HG03103 (cell line): ENCODE data around the gene ATL1.
"Not testable (repeated sequence)": the region's sequence is repeated elsewhere in the genome, so short reads cannot be mapped to it uniquely, and the experiment has no call there.

Experiments
- ATAC-seq: cut with Tn5 transposase; IDR thresholded peaks from one replicate; pipeline ENCODE4 v1.9.1; 2021; ENCODE audit warnings: low read depth; ENCODE audit not compliant: unreplicated experiment

ATL1 gene

DNA sequence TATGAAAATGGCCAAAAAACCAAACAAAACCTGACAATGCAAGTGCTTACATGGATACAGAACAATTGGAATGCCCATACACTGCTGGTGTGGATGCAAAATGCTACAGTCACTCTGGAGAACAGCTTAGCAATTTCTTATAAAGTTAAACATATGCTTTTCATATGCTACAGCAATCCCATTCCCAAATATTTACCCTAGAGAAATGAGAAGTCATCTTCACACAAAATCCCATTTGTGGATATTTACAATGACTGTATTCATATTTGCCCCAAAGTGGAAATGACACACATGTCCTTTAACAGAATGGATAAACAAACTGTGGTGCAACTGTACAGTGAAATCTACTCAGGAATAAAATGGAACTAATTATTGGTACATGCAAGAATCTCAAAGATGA lies 87.8 kb downstream of the ATL1 start:
- ATAC-seq, result no peak

DNA sequence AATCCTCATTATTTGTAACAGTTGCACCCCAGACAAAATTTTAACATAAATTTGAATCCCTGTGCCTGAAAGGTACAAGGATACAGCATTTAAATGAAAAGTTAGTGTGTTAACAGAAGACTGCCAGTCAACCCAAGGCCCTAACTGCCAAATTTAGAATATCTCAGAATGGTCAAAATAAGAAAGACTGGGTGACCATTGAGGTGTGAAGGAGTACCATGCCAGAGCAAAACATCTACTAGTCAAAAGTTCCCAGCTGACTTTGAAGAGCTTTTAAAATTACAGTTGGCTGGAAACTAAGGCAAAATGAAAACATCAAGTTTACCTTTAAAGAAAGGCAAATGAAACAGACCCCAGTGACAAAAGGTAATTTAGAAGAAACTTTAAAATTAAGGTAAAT lies 89.7 kb downstream of the ATL1 start:
- no peak for ATAC-seq

DNA sequence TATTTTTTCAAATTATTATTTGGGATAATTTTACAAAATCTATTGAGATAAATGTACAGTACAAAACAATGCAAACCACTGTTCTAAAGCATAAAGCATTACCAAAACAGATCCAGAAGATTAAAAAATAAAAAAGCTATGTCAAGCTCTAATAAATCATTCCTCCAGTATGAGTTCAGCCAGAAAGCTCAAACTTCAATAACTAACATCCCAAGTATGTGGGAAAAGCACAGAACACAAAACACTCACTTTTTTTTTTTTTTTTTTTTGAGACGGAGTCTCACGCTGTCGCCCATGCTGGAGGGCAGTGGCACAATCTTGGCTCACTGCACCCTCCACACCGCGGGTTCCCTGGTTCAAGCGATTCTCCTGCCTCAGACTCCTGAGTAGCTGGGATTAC lies 96.8 kb downstream of the ATL1 start:
- ATAC-seq, result no peak

DNA sequence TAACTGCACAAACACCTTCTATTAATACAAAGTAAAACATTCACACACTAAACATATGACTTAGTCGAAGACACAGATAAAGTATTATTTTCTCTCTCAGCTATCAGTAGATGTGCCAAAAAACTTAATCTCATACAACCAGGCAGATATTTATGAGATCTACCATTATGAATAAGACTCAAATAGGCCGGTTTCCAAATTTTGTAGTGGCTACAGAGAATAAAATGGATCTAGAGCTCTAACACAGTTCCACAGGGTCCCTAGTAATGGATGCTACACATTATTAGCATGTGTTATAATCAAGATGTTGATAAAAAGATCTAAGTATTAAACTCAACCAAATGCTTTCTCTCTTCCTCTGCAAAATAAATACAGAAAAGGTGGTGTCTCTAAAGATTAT lies 97.8 kb downstream of the ATL1 start:
- no peak for ATAC-seq

DNA sequence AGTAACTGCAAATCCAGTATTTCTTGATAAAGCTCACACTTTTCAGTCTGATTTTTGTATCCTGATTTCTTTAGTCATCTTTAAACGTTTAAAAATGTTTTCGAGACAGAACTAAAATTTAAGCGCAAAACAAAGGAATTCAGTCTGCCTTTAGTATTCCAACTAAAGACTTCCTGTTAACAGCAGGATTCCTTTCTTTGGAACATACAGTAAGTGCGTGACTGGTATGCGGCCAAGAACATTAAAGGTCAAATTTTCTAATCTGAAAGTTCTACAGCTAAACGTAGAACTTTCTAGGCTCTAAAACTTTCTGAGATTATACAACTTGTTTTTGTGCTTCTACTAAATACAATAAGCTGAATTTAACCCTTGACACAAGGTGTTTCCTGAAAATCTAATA lies 98.3 kb downstream of the ATL1 start:
- ATAC-seq, result no peak

DNA sequence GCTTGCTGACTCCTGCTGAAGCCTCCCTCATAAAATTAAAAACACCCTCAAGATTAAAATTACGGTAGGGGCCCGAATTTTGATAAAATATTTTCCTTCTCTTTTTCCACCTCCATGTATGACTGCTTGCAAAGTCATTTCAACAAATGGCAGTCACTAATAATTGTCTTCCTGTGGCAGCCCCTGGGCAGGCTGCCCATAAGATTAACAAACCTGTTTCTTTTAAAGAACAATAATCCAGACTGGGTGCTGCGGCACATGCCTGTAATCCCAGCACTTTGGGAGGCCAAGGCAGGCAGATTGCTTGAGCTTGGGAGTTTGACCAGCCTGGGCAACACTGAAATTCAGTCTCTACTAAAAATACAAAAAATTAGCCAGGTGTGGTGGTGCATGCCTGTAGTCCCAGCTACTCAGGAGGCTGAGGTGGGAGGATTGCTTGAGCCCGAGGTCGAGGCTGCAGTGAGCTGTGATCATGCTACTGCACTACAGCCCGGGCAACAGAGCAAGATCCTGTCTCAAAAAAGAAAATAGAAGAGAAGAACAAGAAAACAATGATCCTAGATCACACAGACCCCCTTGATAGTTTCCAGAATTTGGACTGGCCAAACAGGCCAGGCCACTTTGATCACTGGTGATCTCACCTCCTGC lies 99.5 kb downstream of the ATL1 start:
- ATAC-seq, result no peak

DNA sequence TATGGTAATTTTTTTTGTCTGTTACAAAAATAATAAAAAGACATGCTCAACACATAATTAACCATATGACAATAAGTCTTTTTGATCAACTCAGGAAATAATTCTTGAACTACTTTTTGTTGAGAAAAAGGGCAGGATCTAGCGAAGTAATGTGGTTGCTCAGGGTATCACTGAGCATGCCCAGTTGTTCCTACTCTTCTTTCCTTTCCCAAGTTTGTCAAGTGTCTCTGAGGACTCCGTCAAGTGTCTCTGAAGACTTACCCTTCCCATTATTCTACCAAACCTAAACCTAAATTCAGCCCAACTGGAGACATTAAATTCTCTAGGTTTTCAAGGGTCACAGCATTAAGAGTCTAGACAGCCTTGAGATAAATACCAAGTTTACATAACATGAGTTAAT lies 104.6 kb downstream of the ATL1 start:
- not testable (repeated sequence) for ATAC-seq

DNA sequence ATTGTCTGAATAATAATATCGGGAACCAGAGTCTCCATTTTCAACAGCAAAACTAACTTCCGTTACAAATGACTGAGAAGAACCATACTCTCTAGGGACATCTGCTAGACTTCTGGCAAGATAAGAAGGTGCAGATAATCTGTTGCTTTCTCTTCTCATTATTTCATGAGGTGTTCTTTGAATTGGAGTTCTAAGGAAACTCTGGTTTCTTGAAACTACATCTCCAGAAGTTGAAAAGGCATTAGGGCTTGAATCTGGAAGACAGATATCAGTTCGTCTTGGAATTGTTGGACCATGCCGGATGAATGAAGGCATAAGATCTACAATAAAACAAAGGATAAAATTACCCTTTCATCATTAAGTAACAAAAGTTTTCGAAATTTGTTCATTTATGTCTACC lies 105.4 kb downstream of the ATL1 start:
- not testable (repeated sequence) for ATAC-seq

DNA sequence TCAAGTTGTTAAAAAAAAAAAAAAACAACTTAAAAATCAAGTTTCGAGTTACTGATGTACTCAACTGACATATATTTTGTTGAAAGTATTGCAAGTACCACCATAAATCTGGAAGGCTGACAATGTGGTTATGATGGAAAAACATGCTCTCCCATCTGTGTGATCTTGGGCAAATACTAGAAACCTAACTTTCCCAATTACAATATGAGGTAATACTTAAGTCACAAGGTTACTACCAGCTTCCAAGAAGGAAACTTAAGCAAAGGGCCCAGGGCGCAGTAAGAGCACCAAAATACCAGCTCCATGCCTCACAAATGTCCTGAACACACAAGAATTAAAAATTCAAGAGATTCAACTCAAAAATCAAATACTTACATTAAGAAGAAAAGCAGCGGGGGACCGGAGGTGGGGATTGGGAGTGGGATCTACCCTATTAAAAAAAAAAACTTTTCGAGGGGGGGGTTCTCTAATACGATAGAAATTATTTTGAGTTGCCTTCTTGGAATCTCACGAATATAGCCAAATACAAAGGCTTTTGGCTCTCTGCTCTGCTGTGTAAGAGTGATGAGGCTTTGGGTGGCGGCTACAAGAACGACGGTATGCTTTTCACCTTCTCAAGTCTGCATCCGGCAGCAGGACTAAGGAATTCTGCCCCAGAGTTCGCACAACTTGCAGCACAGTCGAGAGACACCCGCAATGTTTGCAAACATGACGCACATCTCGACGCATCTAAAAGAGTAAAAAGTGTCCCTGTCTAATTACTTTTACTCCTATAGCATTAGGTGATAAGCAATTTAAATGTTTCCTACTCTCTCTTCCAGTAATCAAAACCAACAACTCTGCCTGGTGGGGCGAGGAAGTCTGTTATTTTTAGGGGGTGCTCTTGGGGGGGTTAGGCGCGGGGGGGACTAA lies 107.1 kb downstream of the ATL1 start:
- ATAC-seq, result no peak

DNA sequence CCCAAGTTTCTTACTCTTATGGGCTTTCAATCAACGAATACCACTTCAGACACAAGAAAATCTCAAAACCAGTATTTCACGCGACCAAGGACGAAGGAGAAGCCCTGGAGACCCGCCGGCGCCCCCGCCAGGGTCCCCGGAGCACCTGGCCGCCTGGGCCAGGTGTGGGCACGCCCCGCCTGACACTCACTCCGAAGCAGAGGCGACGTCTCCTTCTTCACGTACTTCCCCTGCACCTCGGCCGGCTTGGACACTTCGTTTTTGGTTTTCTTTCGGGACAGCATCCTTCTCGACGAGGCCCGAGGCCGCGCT lies 107.7 kb downstream of the ATL1 start:
- ATAC-seq, result peak; percentile 33

DNA sequence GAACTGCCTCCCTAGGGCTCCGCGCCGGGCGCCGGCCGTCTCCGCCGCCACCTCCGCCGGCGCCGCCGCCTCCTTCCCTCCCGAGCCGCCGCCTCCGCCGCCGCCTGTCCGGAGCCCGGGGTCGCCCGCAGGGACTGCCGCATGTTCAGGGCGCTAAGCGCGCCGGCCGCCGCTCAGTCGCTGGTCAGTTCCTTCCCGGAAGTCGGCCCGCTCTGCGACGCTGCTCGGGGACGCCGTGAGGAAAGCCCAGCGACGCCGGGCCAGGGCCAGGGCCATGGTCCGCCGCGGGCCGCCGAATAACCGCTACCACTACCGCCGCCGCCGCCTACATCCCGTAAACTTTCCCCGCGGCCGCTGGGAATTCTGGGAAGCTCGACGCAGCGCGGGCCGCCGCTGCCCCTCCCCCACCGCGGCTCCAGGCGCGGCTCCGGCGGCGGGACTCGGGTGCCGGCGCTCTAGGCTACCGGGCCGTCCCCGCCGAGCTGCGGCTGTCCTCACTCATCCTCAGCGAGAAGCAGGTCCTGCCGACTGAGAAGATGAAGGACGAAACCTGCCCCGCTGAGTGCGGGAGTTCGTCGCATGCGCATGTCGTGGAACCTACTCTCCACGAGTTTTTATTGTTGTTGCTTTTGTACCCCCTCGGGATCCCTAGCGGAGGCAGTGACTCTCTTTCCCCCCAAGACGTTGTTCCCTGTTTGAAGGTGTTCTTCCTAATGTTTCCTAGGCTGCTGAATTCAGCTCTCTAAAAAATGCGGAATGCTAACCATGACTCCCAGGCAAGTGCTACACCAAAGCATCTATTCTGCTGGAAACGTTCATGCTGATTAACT lies 108.3 kb downstream of the ATL1 start, which contains the start of gene SAV1:
Gene SAV1 (minus strand): TSS at position 311 of the 830 bp plus-strand sequence. CDS start 339 bp downstream, outside the sequence.
- ATAC-seq, result peak; percentile 44

DNA sequence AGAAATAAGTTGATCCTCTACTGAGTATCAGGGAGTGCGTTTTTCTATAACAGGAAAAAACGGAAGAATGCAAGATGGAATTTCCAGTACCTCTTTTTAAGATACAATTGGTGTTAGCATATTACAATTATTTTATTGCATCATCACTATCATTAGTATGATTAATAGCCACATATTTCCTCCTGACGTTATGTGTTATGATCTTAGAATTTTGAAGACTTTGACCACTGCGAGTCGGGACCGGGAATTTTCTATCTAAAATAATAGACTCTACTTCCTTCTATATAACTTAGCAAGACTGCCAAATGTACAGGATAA lies 108.8 kb downstream of the ATL1 start:
- no peak for ATAC-seq

DNA sequence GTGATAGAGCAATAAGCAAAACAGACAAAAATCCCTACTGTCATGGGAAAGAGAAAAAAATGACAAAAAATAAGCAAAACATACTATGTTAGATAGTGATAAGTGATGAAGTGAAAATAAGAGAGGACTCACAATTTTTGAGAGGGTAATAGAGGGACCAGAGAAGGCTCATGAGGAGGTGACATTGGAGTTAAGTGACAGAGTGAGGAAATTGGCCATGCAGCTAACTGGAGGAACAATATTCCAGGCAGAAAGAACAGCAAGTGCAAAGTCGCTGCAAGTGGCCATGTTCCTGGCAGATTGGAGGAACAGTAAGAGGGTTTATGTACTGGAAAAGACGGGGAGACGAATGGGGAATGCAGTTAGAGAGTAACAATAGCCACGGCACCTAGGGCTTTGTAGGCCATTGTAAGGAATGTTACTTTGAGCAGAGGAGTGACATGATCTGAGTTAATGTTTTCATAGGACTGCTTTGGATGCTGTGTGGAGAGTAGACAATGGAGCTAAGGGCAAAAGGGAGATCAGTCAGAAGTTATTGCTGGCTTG lies 109.6 kb downstream of the ATL1 start:
- no peak for ATAC-seq

DNA sequence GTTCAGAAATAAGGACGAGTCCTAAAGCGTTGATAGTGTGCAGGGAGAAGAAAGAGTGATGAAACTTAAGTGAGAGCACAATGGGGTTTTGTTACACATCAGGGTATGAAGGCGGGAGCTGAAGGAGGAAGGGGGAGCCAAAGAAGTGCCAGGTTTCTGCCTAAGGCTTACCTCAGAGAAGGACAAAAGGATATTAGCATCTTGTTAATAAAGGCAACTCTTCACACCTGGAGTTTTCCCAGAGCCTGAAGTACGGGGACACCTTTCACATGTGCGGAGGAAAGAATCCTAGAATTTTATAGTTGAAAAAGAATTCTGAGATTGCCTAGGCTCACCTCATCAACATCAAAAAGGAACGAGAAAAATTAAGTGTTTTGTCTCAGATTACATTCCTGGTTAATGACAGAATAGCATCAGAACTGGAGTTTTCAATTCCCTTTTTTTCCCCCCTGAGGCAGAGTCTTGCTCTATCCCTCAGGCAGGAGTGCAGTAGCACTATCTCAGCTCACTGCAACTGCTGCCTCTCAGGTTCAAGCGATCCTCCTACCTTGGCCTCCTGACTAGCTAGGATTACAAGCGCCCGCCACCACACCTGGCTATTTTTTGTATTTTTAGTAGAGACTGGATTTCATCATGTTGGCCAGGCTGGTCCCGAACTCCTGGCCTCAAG lies 110.4 kb downstream of the ATL1 start:
- ATAC-seq, result no peak

DNA sequence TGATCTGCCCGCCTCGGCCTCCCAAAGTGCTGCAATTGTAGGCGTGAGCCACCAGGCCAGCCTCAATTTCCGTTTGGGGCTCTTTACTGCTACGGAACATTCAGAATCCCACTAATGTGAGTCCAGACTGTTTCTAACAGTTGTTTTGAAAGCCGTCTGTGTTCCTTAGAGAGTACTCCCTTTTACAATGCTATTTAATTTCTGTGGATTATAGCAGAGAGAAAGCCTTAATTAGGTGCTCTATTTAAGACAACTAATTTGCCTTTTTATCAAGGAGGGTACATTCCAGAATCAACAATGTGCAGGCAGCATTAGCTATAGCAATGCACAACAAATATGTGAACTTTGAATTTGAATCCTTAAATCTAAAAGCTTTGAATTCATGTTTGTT lies 110.9 kb downstream of the ATL1 start:
- ATAC-seq, result no peak

DNA sequence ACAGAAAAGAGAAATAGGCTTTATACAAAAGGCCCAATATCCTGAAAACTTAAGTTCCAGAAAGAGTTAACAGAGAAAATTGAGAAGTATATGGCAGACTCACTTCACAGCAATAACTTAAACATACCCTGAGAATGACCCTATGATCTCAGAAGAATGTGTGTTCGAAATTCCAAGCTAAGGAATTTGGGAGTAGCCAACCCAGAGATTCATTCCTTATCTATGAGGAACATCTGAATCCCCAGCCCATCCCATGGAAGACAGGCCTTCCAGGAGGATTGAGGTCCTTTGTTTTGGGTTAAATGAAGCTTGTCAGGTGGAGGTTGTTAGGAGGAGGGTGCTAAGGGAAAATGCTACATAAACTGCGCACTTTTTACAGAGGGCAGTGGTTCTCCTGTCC lies 115.7 kb downstream of the ATL1 start:
- no peak for ATAC-seq

DNA sequence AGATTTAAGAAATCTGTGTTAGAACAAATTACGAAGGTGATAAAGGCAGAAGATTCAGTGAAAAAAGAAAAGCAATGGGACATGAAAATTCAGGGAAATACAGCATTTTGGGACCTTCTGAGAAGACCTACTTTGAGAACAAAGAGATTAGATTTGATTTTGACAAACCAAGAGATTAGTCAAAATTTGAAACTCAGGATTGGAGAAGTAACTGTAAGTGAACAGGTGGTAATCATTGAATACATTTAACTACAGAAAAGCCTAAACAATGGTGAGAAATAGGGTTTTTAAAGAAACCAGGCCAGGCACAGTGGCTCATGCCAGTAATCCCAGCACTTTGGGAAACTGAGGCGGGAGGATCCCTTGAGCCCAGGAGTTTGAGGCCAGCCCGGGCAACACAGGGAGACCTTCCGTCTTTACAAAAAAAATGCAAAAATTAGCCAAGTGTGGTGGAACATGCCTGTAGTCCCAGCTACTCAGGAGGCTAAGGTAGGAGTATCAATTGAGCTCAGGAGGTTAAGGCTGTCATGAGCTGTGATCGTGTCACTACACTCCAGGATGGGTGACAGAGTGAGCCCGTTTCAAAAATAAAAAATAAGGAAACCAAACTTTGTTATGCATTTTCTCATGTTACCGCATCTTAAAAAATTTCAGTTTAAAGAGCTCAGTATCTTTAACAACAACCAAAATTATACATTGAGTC lies 117.0 kb downstream of the ATL1 start:
- ATAC-seq, result peak; percentile 40

DNA sequence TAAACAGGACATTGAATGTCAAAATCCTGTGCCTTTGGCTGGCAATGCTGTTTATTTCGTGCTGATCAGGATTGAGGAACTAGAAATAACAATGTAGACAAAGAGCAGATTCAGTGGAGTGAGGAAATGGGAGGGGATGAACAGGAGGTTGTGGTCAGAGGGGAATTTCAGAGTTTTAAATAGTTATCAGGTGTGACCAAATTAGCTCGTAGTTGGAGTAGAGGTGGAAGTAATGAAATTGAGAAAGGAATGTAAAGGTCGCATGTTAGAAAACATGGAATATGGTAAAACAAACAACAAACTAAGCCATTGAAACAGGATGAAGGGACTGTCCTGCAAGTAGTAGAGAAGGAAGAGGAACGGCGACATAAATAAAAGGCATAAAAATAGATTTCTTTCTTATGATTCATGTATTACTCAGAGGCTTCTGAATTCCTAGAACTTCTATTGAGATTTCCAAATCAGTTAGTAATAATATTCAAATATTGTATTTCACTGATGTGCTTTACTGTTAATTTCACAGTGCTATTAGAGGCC lies 117.7 kb downstream of the ATL1 start:
- ATAC-seq, result peak; percentile 79

DNA sequence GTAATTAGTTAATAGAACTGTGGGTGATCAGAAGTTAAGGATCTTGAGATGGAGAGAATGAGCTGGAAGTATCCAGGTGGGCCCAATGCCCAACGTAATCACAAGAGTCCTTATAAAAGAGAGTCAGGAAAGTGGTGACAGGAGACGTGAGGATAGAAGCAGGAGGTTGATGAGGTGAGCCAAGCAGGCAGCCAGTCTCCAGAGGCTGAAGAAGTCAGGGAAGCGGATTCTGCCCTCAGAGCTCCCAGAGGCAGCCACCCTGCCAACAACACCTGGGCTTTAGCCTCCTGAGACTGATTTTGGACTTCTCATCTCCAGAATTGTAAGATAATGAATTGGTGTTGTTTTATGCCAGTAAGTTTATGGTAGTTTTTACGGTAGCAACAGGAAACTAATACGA lies 118.2 kb downstream of the ATL1 start:
- no peak for ATAC-seq

DNA sequence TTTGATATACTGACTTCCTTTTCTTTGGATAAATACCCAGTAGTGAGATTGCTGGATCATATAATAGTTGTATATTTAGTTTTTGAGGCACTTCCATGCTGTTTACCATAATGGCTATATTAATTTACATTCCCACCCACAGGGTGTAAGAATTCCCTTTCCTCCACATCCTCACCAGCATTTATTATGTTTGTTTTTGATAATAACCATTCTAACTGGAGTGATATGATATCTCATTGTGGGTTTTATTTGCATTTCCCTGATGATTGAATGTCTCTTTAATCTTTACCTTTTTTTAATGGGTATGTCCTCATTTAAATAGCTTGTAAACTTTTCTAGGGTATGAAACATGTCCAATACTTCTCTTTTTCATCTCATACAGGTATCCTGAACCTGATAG lies 119.7 kb downstream of the ATL1 start:
- ATAC-seq, result no peak
